Fibroblast of mammary gland (primary cell): Measurements from ENCODE around the gene CRYBG3.

Experiments used
- DNase-seq: peaks from one replicate; pipeline ENCODE4 v3.0.0-alpha.2; 2010; ENCODE audit warnings: low read depth
- H3K4me3 ChIP-seq: 2 replicates; pipeline ENCODE4 v1.5.1; 2011; ENCODE audit warnings: low read depth, mild to moderate bottlenecking, low read length, moderate library complexity; ENCODE audit not compliant: control insufficient read depth
- CTCF ChIP-seq: conservative IDR thresholded peaks from 2 replicates; pipeline ENCODE4 v1.5.1; 2011; ENCODE audit warnings: low read depth, low read length, inconsistent platforms; ENCODE audit not compliant: control insufficient read depth, insufficient read depth

CRYBG3 gene

GRCh38 chr3:97821774-97822358 lies at the start of gene CRYBG3:
CRYBG3 (plus strand) TSS chr3:97822011; CDS start chr3:97822207, 196 bp downstream.
- peak; percentile 18 for TF ChIP-seq CTCF
- DNase-seq: peak; percentile 70
- H3K4me3 ChIP-seq: peak within 1 kb of the TSS; percentile 80

GRCh38 chr3:97772926-97773325 lies 48.9 kb upstream of the CRYBG3 start:
- TF ChIP-seq CTCF: no peak
- no peak overlapping the region for H3K4me3 ChIP-seq
- DNase-seq: no peak

GRCh38 chr3:97778152-97778551 lies 43.7 kb upstream of the CRYBG3 start:
- no peak for TF ChIP-seq CTCF
- H3K4me3 ChIP-seq: no peak overlapping the region
- DNase-seq: no peak

- peak; percentile 80 for TF ChIP-seq CTCF
These were observed 28.3 kb upstream of the CRYBG3 start for GRCh38 chr3:97793420-97794019.

GRCh38 chr3:97795951-97796350 lies 25.9 kb upstream of the CRYBG3 start:
- no peak overlapping the region for H3K4me3 ChIP-seq
- TF ChIP-seq CTCF: no peak
- DNase-seq: no peak

More at GRCh38 chr3:97793420-97794019, 28.3 kb upstream of the CRYBG3 start:
- peak; percentile 72 for DNase-seq
- H3K4me3 ChIP-seq: no peak overlapping the region

GRCh38 chr3:97804471-97804870 lies 17.3 kb upstream of the CRYBG3 start:
- TF ChIP-seq CTCF: no peak
- no peak for DNase-seq
- no peak overlapping the region for H3K4me3 ChIP-seq

GRCh38 chr3:97810779-97811390 lies 10.9 kb upstream of the CRYBG3 start:
- TF ChIP-seq CTCF: no peak
- peak; percentile 45 for DNase-seq
- H3K4me3 ChIP-seq: no peak overlapping the region
